ENCODE results near the gene CACNA2D2. TPM values are rescaled to one million over a fixed set of nuclear protein-coding genes. Genes with fewer than 3 reads are reported as not detected.

CACNA2D2 gene
- total and polyA plus RNA-seq, 2 of the 8 experiments (the other 6 are each of a cell fraction or from before 2014, with no cell fraction given) = 14.1 to 25.0 TPM

GRCh38 chr3:50419595-50420370 is 83.7 kb downstream of the CACNA2D2 start (continued):
- TF ChIP-seq EZH2 (IDR thresholded peaks at IDR 0.05; ENCODE audit: low read depth, low read length, severe bottlenecking) (no peak), ATF3 (IDR thresholded peaks at IDR 0.05; ENCODE audit: insufficient read depth, low read depth, low read length) (no peak), RBBP5 (IDR thresholded peaks at IDR 0.05; ENCODE audit: borderline replicate concordance, low read depth, low read length) (no peak), SP4 (IDR thresholded peaks at IDR 0.05; ENCODE audit: low read length) (no peak), SIN3A (conservative IDR thresholded peaks at IDR 0.05 in 1 of 2, IDR thresholded peaks at IDR 0.05 in 1 of 2; ENCODE audit: low read depth in 1 of 2, low read length in 2 of 2) (no peak), ATF2 (IDR thresholded peaks at IDR 0.05; ENCODE audit: low read length) (no peak)

Data from H1 (cell line).